CD14-positive monocyte (primary cell): ENCODE measurements around the gene HOXC12. TPM values are rescaled to one million over a fixed set of nuclear protein-coding genes. Genes with fewer than 3 reads are reported as not detected.

Experiments used
- DNase-seq, 3 donors: peaks; one replicate each; pipeline ENCODE4 v3.0.0-alpha.2; 2011 to 2022
- H2AFZ ChIP-seq: 2 replicates; pipeline ENCODE4 v1.6.0; 2012; ENCODE audit warnings: mild to moderate bottlenecking, low read depth, low read length, inconsistent platforms; ENCODE audit not compliant: insufficient read depth, poor library complexity, severe bottlenecking
- H3K27ac ChIP-seq, 2 donors: 1 replicate in 1 of 2; 2 replicates in 1 of 2; pipeline ENCODE4 v1.5.1; 2012 to 2013; ENCODE audit warnings: low read length in 2 of 2, control low read depth in 1 of 2, inconsistent platforms in 1 of 2, low read depth in 1 of 2, mild to moderate bottlenecking in 1 of 2
- H3K27me3 ChIP-seq, 2 donors: one replicate each; pipeline versions ENCODE4 v1.6.0 to v1.6.1; 2011 to 2013; ENCODE audit warnings: low read length in 2 of 2; ENCODE audit not compliant: control insufficient read depth in 2 of 2, insufficient read depth in 2 of 2
- H3K36me3 ChIP-seq, 2 donors: replicated peaks in 1 of 2; 1 replicate in 1 of 2; 2 replicates in 1 of 2; pipeline versions ENCODE4 v1.5.1 to v1.6.1; 2012 to 2013; ENCODE audit warnings: low read length in 2 of 2, control low read depth in 1 of 2, inconsistent platforms in 1 of 2, mild to moderate bottlenecking in 1 of 2; ENCODE audit not compliant: insufficient read depth in 2 of 2, control insufficient read depth in 1 of 2
- H3K4me1 ChIP-seq, 2 donors: 1 replicate in 1 of 2; 2 replicates in 1 of 2; pipeline versions ENCODE4 v1.5.1 to v1.6.1; 2012 to 2013; ENCODE audit warnings: low read length in 2 of 2, control low read depth in 1 of 2, inconsistent platforms in 1 of 2, mild to moderate bottlenecking in 1 of 2, moderate library complexity in 1 of 2; ENCODE audit not compliant: insufficient read depth in 2 of 2, control insufficient read depth in 1 of 2
- H3K4me2 ChIP-seq: replicated peaks from 2 replicates; pipeline ENCODE3; 2012; ENCODE audit warnings: low read length, moderate library complexity, mild to moderate bottlenecking; ENCODE audit not compliant: poor library complexity, severe bottlenecking; ENCODE audit errors: extremely low read depth
- H3K4me3 ChIP-seq, 3 experiments: fragments of 200-600 bp in 1 of 3; sonication (generic) in 1 of 3; replicated peaks in 1 of 3; 1 replicate in 2 of 3; 2 replicates in 1 of 3; pipeline ENCODE4 v1.5.1; 2011 to 2013; ENCODE audit warnings: low read length in 3 of 3, mild to moderate bottlenecking in 3 of 3, control low read depth in 2 of 3, low read depth in 2 of 3, inconsistent platforms in 1 of 3, moderate library complexity in 1 of 3
- H3K79me2 ChIP-seq: 2 replicates; pipeline ENCODE4 v1.6.0; 2012; ENCODE audit warnings: mild to moderate bottlenecking, control low read depth, inconsistent platforms, low read length, moderate library complexity; ENCODE audit not compliant: insufficient read depth
- H3K9ac ChIP-seq: 2 replicates; pipeline ENCODE4 v1.6.0; 2017; ENCODE audit warnings: low read length, mild to moderate bottlenecking; ENCODE audit not compliant: insufficient read depth, poor library complexity, severe bottlenecking
- H3K9me3 ChIP-seq, 2 donors: replicated peaks in 1 of 2; 1 replicate in 1 of 2; 2 replicates in 1 of 2; pipeline versions ENCODE4 v1.5.1 to v1.6.1; 2012 to 2013; ENCODE audit warnings: low read length in 2 of 2, control low read depth in 1 of 2; ENCODE audit not compliant: control insufficient read depth in 1 of 2, insufficient read depth in 1 of 2
- H4K20me1 ChIP-seq: 2 replicates; pipeline ENCODE4 v1.6.0; 2012; ENCODE audit warnings: mild to moderate bottlenecking, low read length, control low read depth, moderate library complexity; ENCODE audit not compliant: insufficient read depth
- H3K27ac Mint-ChIP-seq, 7 donors: one replicate each; pipeline ENCODE4 v1.8.0; 2020; ENCODE audit warnings: mild to moderate bottlenecking in 7 of 7, mixed read lengths in 7 of 7, moderate library complexity in 6 of 7, inconsistent platforms in 2 of 7
- H3K27me3 Mint-ChIP-seq, 3 donors: one replicate each; pipeline ENCODE4 v1.8.0; 2021 to 2022; ENCODE audit warnings: low read depth in 3 of 3, mild to moderate bottlenecking in 3 of 3, mixed read lengths in 3 of 3, moderate library complexity in 3 of 3, inconsistent platforms in 1 of 3
- H3K36me3 Mint-ChIP-seq, 2 donors: one replicate each; pipeline ENCODE4 v1.8.0; 2020; ENCODE audit warnings: mixed read lengths in 2 of 2, inconsistent platforms in 1 of 2, mild to moderate bottlenecking in 1 of 2
- H3K4me1 Mint-ChIP-seq: one replicate; pipeline ENCODE4 v1.8.0; 2020; ENCODE audit warnings: mild to moderate bottlenecking, mixed read lengths
- H3K4me3 Mint-ChIP-seq, 2 donors: one replicate each; pipeline ENCODE4 v1.8.0; 2020; ENCODE audit warnings: mild to moderate bottlenecking in 2 of 2, mixed read lengths in 2 of 2, moderate library complexity in 1 of 2
- H3K9me3 Mint-ChIP-seq, 7 donors: one replicate each; pipeline ENCODE4 v1.8.0; 2020 to 2022; ENCODE audit warnings: mixed read lengths in 7 of 7, mild to moderate bottlenecking in 6 of 7, moderate library complexity in 6 of 7, inconsistent platforms in 2 of 7
- WGBS: methylation state at CpG from one replicate; pipeline ENCODE4 v1.1.5; 2013; ENCODE audit warnings: missing lambda C conversion rate; ENCODE audit not compliant: insufficient coverage; 5-methylcytosine and 5-hydroxymethylcytosine counted together
- intact Hi-C, 2 donors: fragments of 100-400 bp; cut with micrococcal nuclease; formaldehyde crosslinking; loops; one replicate each; pipeline versions ENCODE4 v1.15.0 to v1.15.1; 2023
- polyA plus RNA-seq, 3 donors: library from polyadenylated mRNA; depleted of rRNA in 1 of 3; unstranded in 2 of 3; stranded (reverse) in 1 of 3; fragments of 300-500 nt in 2 of 3; fragments of >200 nt in 1 of 3; fragmentation: Illumina TruSeq in 2 of 3; gene quantifications; 1 replicate in 2 of 3; 2 replicates in 1 of 3; pipeline ENCODE4 v1.2.3, GENCODE V29; 2012 to 2021
- TF ChIP-seq, protein P1 (sequence below): fragments of 200-600 bp; IDR thresholded peaks from one replicate; pipeline ENCODE4 v1.8.0; 2022; ENCODE audit warnings: antibody characterized with exemption, mild to moderate bottlenecking

Gene HOXC12
- polyA plus RNA-seq, 3 donors, result not detected

DNA sequence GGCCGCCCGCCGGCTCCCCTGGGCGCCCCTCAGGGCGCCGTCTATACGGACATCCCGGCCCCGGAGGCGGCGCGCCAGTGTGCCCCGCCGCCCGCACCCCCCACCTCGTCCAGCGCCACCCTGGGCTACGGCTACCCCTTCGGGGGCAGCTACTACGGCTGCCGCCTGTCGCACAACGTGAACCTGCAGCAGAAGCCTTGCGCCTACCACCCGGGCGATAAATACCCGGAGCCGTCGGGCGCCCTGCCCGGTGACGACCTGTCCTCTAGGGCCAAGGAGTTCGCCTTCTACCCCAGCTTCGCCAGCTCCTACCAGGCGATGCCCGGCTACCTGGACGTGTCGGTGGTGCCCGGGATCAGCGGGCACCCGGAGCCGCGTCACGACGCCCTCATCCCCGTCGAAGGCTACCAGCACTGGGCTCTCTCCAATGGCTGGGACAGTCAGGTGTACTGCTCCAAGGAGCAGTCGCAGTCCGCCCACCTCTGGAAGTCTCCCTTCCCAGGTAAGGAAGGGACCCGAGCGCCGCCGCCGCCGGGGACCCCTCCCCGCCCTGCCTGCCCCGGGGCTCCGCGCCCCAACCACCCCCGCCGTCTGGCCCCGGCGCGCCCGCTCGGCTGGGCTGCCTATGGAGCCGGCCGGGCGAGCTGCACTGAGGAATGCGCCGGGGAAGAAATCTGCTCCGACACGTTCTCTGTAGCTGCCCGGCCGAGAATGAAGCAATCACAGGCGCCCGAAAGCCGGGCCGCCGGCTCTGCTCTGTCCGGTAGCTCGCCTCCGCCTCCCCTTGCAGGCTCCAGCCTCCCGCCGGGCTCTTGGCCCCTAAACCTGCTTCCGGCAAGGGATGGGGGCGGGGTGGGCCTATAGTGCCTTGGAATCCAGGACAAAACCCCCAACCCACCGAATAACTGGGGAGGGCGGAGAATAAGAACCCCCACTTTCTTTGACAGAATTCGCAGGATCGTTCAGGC, 15.3 kb upstream of the HOXC12 start:
- no peak overlapping the region for H3K27ac ChIP-seq
- WGBS, result 8% methylated on average over 83 of the region's 91 CpGs

DNA sequence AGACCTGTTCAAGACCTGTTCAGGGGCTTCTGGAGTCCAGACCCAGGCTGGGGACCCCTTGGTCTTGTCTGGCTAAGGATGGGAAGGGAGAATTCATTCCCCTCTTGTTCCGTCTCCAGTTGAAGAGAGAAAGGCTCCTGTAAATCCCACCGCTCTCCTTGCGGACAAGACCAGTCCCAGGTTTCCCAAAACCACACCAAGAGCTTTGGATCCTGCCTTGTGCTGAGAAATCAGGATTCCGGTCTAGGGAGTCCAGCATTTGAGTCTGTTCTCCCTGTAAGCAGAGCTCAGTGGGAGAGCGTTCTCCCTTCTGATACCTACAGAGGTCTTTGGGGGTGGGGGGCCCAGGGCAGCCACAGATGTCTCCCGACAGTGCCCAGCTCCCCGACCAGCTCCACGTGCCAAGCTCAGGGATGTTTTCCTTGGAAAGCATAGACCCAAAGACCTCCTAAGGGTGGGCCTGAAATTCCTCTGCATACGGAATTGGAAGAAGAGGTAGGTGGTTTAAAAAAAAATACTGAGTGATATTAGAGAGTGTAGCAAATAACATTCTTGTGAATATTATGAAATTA, 14.2 kb upstream of the HOXC12 start:
- peaks cover 7% of the 10 kb centered on the region for H3K4me1 Mint-ChIP-seq
- no CpG with 5 or more reads among the region's 9 CpGs for WGBS
- H3K4me3 Mint-ChIP-seq, result peak overlapping the region in 1 of 2 donors; percentile 59
- no peak overlapping the region for H3K27ac Mint-ChIP-seq
- no peaks in the 10 kb centered on the region for H3K79me2 ChIP-seq
- H3K27me3 Mint-ChIP-seq, result peaks cover 94 to 97% (median 95%) of the 10 kb centered on the region in 3 donors
- H4K20me1 ChIP-seq, result no peaks in the 10 kb centered on the region
- no peak for DNase-seq
- H3K27me3 ChIP-seq, result peaks cover 89 to 97% of the 10 kb centered on the region in 2 donors
- H3K27ac ChIP-seq, result no peak overlapping the region
- H3K36me3 ChIP-seq, result no peaks in the 10 kb centered on the region
- no peak overlapping the region for H3K4me3 ChIP-seq
- intact Hi-C loops, result no loop called here
- H3K9ac ChIP-seq, result no peak overlapping the region
- H3K36me3 Mint-ChIP-seq, result peaks cover 2 to 7% of the 10 kb centered on the region in 2 donors
- H3K4me1 ChIP-seq, result no peaks in the 10 kb centered on the region
- H3K9me3 ChIP-seq, result peaks cover 8 to 75% of the 10 kb centered on the region in 2 donors
- H3K4me2 ChIP-seq, result no peak overlapping the region
- H3K9me3 Mint-ChIP-seq, result peaks cover 6 to 39% (median 34%) of the 10 kb centered on the region in 7 donors
- TF ChIP-seq, protein P1, sequence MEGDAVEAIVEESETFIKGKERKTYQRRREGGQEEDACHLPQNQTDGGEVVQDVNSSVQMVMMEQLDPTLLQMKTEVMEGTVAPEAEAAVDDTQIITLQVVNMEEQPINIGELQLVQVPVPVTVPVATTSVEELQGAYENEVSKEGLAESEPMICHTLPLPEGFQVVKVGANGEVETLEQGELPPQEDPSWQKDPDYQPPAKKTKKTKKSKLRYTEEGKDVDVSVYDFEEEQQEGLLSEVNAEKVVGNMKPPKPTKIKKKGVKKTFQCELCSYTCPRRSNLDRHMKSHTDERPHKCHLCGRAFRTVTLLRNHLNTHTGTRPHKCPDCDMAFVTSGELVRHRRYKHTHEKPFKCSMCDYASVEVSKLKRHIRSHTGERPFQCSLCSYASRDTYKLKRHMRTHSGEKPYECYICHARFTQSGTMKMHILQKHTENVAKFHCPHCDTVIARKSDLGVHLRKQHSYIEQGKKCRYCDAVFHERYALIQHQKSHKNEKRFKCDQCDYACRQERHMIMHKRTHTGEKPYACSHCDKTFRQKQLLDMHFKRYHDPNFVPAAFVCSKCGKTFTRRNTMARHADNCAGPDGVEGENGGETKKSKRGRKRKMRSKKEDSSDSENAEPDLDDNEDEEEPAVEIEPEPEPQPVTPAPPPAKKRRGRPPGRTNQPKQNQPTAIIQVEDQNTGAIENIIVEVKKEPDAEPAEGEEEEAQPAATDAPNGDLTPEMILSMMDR, result no peak
- no peak overlapping the region for H2AFZ ChIP-seq

More for the DNA sequence above, 15.3 kb upstream of the HOXC12 start:
- Mint-ChIP-seq H3K4me3 (peak overlapping the region in 1 of 2 donors; percentile 59), H3K4me1 (peaks cover 9% of the 10 kb centered on the region), H3K27ac (no peak overlapping the region), H3K36me3 (peaks cover 0 to 3% of the 10 kb centered on the region in 2 donors), H3K27me3 (peaks cover 94 to 97% (median 95%) of the 10 kb centered on the region in 3 donors), H3K9me3 (peaks cover 6 to 38% (median 32%) of the 10 kb centered on the region in 7 donors)
- H3K9ac ChIP-seq, result no peak overlapping the region
- H3K27me3 ChIP-seq, result peaks cover 92 to 97% of the 10 kb centered on the region in 2 donors
- H3K4me2 ChIP-seq, result no peak overlapping the region
- DNase-seq, result no peak
- H4K20me1 ChIP-seq, result no peaks in the 10 kb centered on the region
- H3K4me1 ChIP-seq, result no peaks in the 10 kb centered on the region
- intact Hi-C loops, result no loop called here
- H3K9me3 ChIP-seq, result peaks cover 8 to 74% of the 10 kb centered on the region in 2 donors
- H3K4me3 ChIP-seq, result no peak overlapping the region
- no peak overlapping the region for H2AFZ ChIP-seq
- no peaks in the 10 kb centered on the region for H3K36me3 ChIP-seq
- TF ChIP-seq, protein P1, result no peak
- no peaks in the 10 kb centered on the region for H3K79me2 ChIP-seq
